ENCODE data around the gene TMX4.

DNA sequence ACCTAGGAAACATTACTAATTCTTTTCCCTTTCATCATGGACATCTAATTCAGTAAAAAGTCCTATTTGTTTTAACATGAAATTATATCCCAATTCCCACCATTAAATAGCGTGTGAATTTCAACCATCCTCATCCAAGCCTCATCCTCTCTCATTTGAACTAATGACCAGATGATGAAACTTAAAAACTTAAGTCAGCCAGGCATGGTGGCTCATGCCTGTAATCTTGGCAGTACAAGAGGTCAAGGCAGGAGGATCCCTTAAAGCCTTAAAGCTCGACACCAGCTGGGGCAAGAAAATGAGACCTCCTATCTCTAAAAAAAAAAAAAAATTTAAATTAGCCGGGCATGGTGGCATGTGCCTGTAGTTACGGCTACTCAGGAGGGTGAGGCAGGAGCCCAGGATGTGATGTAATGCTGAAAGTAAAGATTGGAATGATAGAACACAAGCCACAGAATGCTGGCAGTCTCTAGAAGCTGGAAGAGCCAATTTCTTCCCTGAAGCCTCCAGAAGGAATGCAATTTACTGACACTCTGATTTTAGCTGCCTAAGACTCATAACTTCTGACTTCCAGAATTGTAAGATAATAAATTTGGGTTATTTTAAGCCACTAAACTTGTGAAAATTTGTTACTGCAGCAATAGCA, 52.2 kb downstream of the TMX4 start:
- TF ChIP-seq, protein P1, sequence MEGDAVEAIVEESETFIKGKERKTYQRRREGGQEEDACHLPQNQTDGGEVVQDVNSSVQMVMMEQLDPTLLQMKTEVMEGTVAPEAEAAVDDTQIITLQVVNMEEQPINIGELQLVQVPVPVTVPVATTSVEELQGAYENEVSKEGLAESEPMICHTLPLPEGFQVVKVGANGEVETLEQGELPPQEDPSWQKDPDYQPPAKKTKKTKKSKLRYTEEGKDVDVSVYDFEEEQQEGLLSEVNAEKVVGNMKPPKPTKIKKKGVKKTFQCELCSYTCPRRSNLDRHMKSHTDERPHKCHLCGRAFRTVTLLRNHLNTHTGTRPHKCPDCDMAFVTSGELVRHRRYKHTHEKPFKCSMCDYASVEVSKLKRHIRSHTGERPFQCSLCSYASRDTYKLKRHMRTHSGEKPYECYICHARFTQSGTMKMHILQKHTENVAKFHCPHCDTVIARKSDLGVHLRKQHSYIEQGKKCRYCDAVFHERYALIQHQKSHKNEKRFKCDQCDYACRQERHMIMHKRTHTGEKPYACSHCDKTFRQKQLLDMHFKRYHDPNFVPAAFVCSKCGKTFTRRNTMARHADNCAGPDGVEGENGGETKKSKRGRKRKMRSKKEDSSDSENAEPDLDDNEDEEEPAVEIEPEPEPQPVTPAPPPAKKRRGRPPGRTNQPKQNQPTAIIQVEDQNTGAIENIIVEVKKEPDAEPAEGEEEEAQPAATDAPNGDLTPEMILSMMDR (IDR thresholded peaks at IDR 0.05; ENCODE audit: poor library complexity): no peak
- TF ChIP-seq EZH2phosphoT487 (IDR thresholded peaks at IDR 0.05; ENCODE audit: low read depth, severe bottlenecking, unreplicated experiment) (no peak), EZH2 (IDR thresholded peaks at IDR 0.05; ENCODE audit: borderline replicate concordance) (no peak)
